ENCODE results near the gene OSGEPL1. TPM values are rescaled to one million over a fixed set of nuclear protein-coding genes. Genes with fewer than 3 reads are reported as not detected.

The OSGEPL1 gene
- total and polyA plus RNA-seq, 2 of the 4 experiments (the other 2 are of a cell fraction) = 5.0 to 6.8 TPM

DNA sequence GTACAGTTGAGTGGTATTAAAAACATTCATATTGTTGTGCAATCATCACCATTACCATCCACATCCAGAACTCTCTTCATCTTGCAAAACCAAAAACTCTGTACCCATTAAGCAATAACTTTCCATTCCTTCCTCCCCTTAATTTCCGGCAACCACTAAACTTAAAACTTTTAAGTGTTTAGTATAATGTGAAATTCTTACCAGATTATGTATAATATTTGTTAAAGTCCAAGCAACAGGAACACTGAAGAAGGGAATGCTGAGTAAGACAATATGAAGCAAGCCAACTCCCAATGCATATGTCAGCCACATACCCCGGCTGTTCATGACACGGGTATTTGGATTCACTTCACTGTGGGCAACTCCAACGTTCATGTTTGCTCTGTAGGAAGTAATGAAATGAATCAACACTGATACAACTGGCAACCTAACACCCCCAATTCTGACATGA lies 19.7 kb upstream of the OSGEPL1 start:
- intact Hi-C loops (cut with micrococcal nuclease) = loop anchor here (10.0 kb wide), 1 partner anchor 533 kb away; the partner anchor contains the start of gene HIBCH
- CTCF ChIA-PET = no interaction called here
- no peak overlapping the region for H3K4me3 ChIP-seq (ENCODE audit: insufficient read depth, low read depth, low read length)

More for the DNA sequence above, 19.7 kb upstream of the OSGEPL1 start:
- no peak overlapping the region for H4K91ac ChIP-seq (ENCODE audit: insufficient read depth, low read depth, low read length)
- dilution Hi-C loops (cut with HindIII; ENCODE audit: low sequenced_read_pairs, unreplicated experiment) = no loop called here
- no peak overlapping the region for H2AFZ ChIP-seq (replicated peaks; ENCODE audit: low read length, poor library complexity)
- ATAC-seq (ENCODE audit: low read depth) (no peak), DNase-seq (peak; percentile 29)
- H3K27ac ChIP-seq (ENCODE audit: insufficient read depth, low read length) = peak overlapping the region; percentile 36; the same call in 1 of the 2 replicates
- H3K36me3 ChIP-seq (ENCODE audit: control insufficient read depth, insufficient read depth, low read length) = peaks cover 14% of the 10 kb centered on the region
- H3K4me2 ChIP-seq (ENCODE audit: low read depth, low read length) = peak overlapping the region; percentile 41
- no CpG with 5 or more reads among the region's 4 CpGs for WGBS, 2 experiments (ENCODE audit: extremely low coverage in 2 of 2, insufficient read length in 1 of 2)
- H2BK20ac ChIP-seq (ENCODE audit: low read depth, low read length) = no peak overlapping the region
- in situ Hi-C loops (cut with MboI; ENCODE audit: low sequenced_read_pairs) = no loop called here
- H3K27me3 ChIP-seq (ENCODE audit: control insufficient read depth, insufficient read depth, low read length) = no peaks in the 10 kb centered on the region
- POLR2A ChIA-PET (ENCODE audit: unreplicated experiment) = no interaction called here
- no peaks in the 10 kb centered on the region; the same call in 1 of the 2 replicates for H3K9me1 ChIP-seq (ENCODE audit: insufficient read depth, low read length)
- H2AK9ac ChIP-seq (replicated peaks; ENCODE audit: low read depth, low read length, poor library complexity) = no peak overlapping the region
- H3K79me1 ChIP-seq (ENCODE audit: low read depth in 1 of 2, low read length in 2 of 2) = peaks cover 28 to 47% of the 10 kb centered on the region in 2 experiments
- H4K8ac ChIP-seq (ENCODE audit: low read depth in 2 of 2, low read length in 2 of 2) = no peak overlapping the region
- H3K4ac ChIP-seq (ENCODE audit: low read depth, low read length) = no peak overlapping the region
- no TSS peak for BruUV-seq (replicated peaks)
- no peak overlapping the region for H2BK120ac ChIP-seq (ENCODE audit: low read depth, low read length)
- H3K18ac ChIP-seq (ENCODE audit: low read depth, low read length) = no peak overlapping the region
- H3K23ac ChIP-seq (ENCODE audit: low read depth, low read length) = no peak overlapping the region
- no peak overlapping the region for H2BK15ac ChIP-seq (ENCODE audit: low read depth, low read length)
- no peak overlapping the region for H3K56ac ChIP-seq (ENCODE audit: extremely low read depth, insufficient read depth, low read length)
- no peak overlapping the region for H2AK5ac ChIP-seq (ENCODE audit: low read depth, low read length)
- H4K20me1 ChIP-seq (ENCODE audit: insufficient read depth, low read length) = peaks cover 3% of the 10 kb centered on the region
- no peak overlapping the region for H4K5ac ChIP-seq (ENCODE audit: low read depth, low read length)
- H3K9me3 ChIP-seq (ENCODE audit: control insufficient read depth, insufficient read depth, low read length) = no peaks in the 10 kb centered on the region
- peak overlapping the region; percentile 52; the same call in 1 of the 2 replicates for H3K9ac ChIP-seq (ENCODE audit: low read depth, low read length)
- peak overlapping the region; percentile 37; the same call in 1 of the 2 replicates for H3K14ac ChIP-seq (replicated peaks; ENCODE audit: low read depth, low read length)
- no peak for TF ChIP-seq RAD21 (IDR thresholded peaks at IDR 0.05; ENCODE audit: low read length)
- TF ChIP-seq CEBPB (IDR thresholded peaks at IDR 0.05; ENCODE audit: low read depth, low read length) = peak; percentile 81
- TF ChIP-seq CHD1 (IDR thresholded peaks at IDR 0.05; ENCODE audit: low read depth, low read length) = no peak
- TF ChIP-seq MAFK (IDR thresholded peaks at IDR 0.05; ENCODE audit: low read depth, low read length) = peak; percentile 68
- H2BK5ac ChIP-seq (ENCODE audit: low read depth, low read length, poor library complexity, severe bottlenecking) = no peak overlapping the region
- peaks cover 4% of the 10 kb centered on the region; the same call in 1 of the 2 replicates for H3K4me1 ChIP-seq (ENCODE audit: control insufficient read depth, insufficient read depth, low read length)

All from IMR-90 (cell line).